ENCODE data around the gene PCBP1. TPM values are rescaled to one million over a fixed set of nuclear protein-coding genes. Genes with fewer than 3 reads are reported as not detected.

Gene PCBP1
- total and polyA plus RNA-seq, 9 of the 15 experiments (the other 6 are each of a cell fraction or from before 2014, with no cell fraction given), result 19.2 to 407 (median 78.1) TPM

GRCh38 chr2:70090706-70091334 is 3.5 kb downstream of the PCBP1 start:
- Histone ChIP-seq H3K9me3 (replicated peaks; ENCODE audit: control insufficient read depth, insufficient read depth, low read depth, low read length) (no peaks in the 10 kb centered on the region), H3K27me3 (ENCODE audit: control insufficient read depth in 2 of 2, insufficient read depth in 2 of 2, low read length in 2 of 2) (no peaks in the 10 kb centered on the region), H2AFZ (ENCODE audit: low read depth, low read length) (no peak overlapping the region), H3K4me1 (replicated peaks in 1 of 2; ENCODE audit: control insufficient read depth in 2 of 2, insufficient read depth in 2 of 2, low read length in 2 of 2) (peaks cover 15 to 24% of the 10 kb centered on the region in 2 experiments; a peak in 4 of 5 replicates), H3K79me2 (ENCODE audit: control insufficient read depth, insufficient read depth, low read length) (peaks cover 32% of the 10 kb centered on the region), H4K20me1 (replicated peaks; ENCODE audit: control insufficient read depth, insufficient read depth, low read length) (no peaks in the 10 kb centered on the region), H3K9ac (ENCODE audit: insufficient read depth in 1 of 2, low read depth in 2 of 2, low read length in 2 of 2) (no peak overlapping the region), H3K4me3 (no peak overlapping the region), H3K36me3 (ENCODE audit: control insufficient read depth, insufficient read depth, low read length) (peaks cover 27% of the 10 kb centered on the region; the same call in 2 of the 3 replicates), H3K9me1 (ENCODE audit: control insufficient read depth, insufficient read depth, low read length) (no peaks in the 10 kb centered on the region), H3K27ac (ENCODE audit: extremely low read depth, low read depth, low read length) (0 out of 3 replicates have a peak overlapping the region, but pooled peaks have one; percentile 100), H3K4me2 (ENCODE audit: insufficient read depth, low read length) (no peak overlapping the region)
- intact Hi-C loops (cut with micrococcal nuclease) (no loop called here), in situ Hi-C loops (cut with MboI) (no loop called here)
- FAIRE-seq (no peak), ATAC-seq (no peak), DNase-seq (ENCODE audit: extremely low read depth in 1 of 4, low spot score in 3 of 4) (no peak)
- no TSS peak for BruUV-seq (replicated peaks)
- WGBS (ENCODE audit: insufficient coverage, low coverage, missing lambda C conversion rate), result 93% methylated on average over 3 of the region's 4 CpGs
- peak; percentile 42 for TF ChIP-seq RBM25 (IDR thresholded peaks at IDR 0.05; ENCODE audit: low read depth, low read length, severe bottlenecking)
- no peak for TF ChIP-seq NCOA4 (IDR thresholded peaks at IDR 0.05; ENCODE audit: partially characterized antibody)
- TF ChIP-seq NRF1 (conservative IDR thresholded peaks at IDR 0.05 in 1 of 2, IDR thresholded peaks at IDR 0.05 in 1 of 2), result no peak
- 0 out of 2 replicates have a peak, but pooled peaks have one; percentile 6 for TF ChIP-seq ZNF384 (IDR thresholded peaks at IDR 0.05; ENCODE audit: low read depth, low read length)
- TF ChIP-seq ZNF589 (CRISPR knock-in tag; IDR thresholded peaks at IDR 0.05; ENCODE audit: low read depth), result no peak
- TF ChIP-seq ETS2 (tag; IDR thresholded peaks at IDR 0.05; ENCODE audit: borderline replicate concordance, poor library complexity, severe bottlenecking), result no peak
- TF ChIP-seq KLF6 (CRISPR knock-in tag; IDR thresholded peaks at IDR 0.05; ENCODE audit: borderline replicate concordance), result no peak
- TF ChIP-seq ZNF583 (CRISPR knock-in tag; IDR thresholded peaks at IDR 0.05), result no peak
- TF ChIP-seq PKNOX1 (IDR thresholded peaks at IDR 0.05), result no peak
- TF ChIP-seq THRAP3 (IDR thresholded peaks at IDR 0.05; ENCODE audit: borderline replicate concordance), result no peak
- TF ChIP-seq HCFC1 (IDR thresholded peaks at IDR 0.05; ENCODE audit: low read depth, low read length), result no peak
- TF ChIP-seq SMARCA5 (IDR thresholded peaks at IDR 0.05), result peak; percentile 23; the same call in 1 of the 2 replicates
- TF ChIP-seq GATAD2A (IDR thresholded peaks at IDR 0.05), result no peak
- peak; percentile 78 for TF ChIP-seq BCOR (IDR thresholded peaks at IDR 0.05)
- POLR2A ChIA-PET, result interaction anchor here (1.0 to 2.1 kb wide), 4 partner anchors 8 to 33 kb away, joined by 3 to 8 read pairs (median 5); no protein-coding TSS in a partner anchor
- CTCF ChIA-PET (ENCODE audit: low intra/inter-chr PET ratio), result no interaction called here

Measured in K562 (cell line).